ENCODE results near the gene LDLRAD4.

GRCh38 chr18:13366131-13366530, 147.6 kb downstream of the LDLRAD4 start:
- TF ChIP-seq POLR2A (IDR thresholded peaks at IDR 0.05): no peak
- TF ChIP-seq CTCF (IDR thresholded peaks at IDR 0.05): no peak

Data from upper lobe of left lung (tissue), 4 donors.